ENCODE results near the gene NXPE3.

- TF ChIP-seq EZH2phosphoT487 (IDR thresholded peaks at IDR 0.05; ENCODE audit: borderline replicate concordance, low read depth, low read length) (no peak), CTCF (conservative IDR thresholded peaks at IDR 0.05; ENCODE audit: low read length) (no peak)
These were observed 48.5 kb downstream of the NXPE3 start for GRCh38 chr3:101827211-101828174.
